Chondrocyte (in vitro differentiated cells): ENCODE data around the gene ZNF367. TPM values are rescaled to one million over a fixed set of nuclear protein-coding genes. Genes with fewer than 3 reads are reported as not detected.

ENCODE experiments used
- DNase-seq: peaks from one replicate; pipeline ENCODE4 v3.0.0; 2021; ENCODE audit warnings: mixed read lengths, low spot score
- H3K27ac Mint-ChIP-seq: one replicate; pipeline ENCODE4 v1.8.0; 2021; ENCODE audit warnings: mild to moderate bottlenecking, moderate library complexity, mixed read lengths; ENCODE audit not compliant: unreplicated experiment
- H3K27me3 Mint-ChIP-seq: 2 replicates; pipeline ENCODE4 v1.8.0; 2021; ENCODE audit warnings: low read depth, mixed read lengths
- H3K36me3 Mint-ChIP-seq: 2 replicates; pipeline ENCODE4 v1.8.0; 2021; ENCODE audit warnings: low read depth, mixed read lengths
- H3K4me1 Mint-ChIP-seq: 2 replicates; pipeline ENCODE4 v1.8.0; 2021; ENCODE audit warnings: low read depth, mild to moderate bottlenecking, mixed read lengths
- H3K4me3 Mint-ChIP-seq: one replicate; pipeline ENCODE4 v1.8.0; 2021; ENCODE audit warnings: mild to moderate bottlenecking, moderate library complexity, mixed read lengths; ENCODE audit not compliant: unreplicated experiment
- H3K9me3 Mint-ChIP-seq: 2 replicates; pipeline ENCODE4 v1.8.0; 2021; ENCODE audit warnings: low read depth, mixed read lengths
- total RNA-seq: library from RNA; stranded (reverse); gene quantifications from 3 replicates; pipeline ENCODE4 v1.2.1, GENCODE V29; 2021
- TF ChIP-seq, protein P1 (sequence below): fragments of 200-600 bp; sonication (generic); IDR thresholded peaks from 2 replicates; pipeline ENCODE4 v1.5.0; 2021; ENCODE audit warnings: antibody characterized with exemption, mild to moderate bottlenecking, moderate library complexity

The ZNF367 gene
- total RNA-seq, 1 donor from 2014 or later = 1.7 TPM

DNA sequence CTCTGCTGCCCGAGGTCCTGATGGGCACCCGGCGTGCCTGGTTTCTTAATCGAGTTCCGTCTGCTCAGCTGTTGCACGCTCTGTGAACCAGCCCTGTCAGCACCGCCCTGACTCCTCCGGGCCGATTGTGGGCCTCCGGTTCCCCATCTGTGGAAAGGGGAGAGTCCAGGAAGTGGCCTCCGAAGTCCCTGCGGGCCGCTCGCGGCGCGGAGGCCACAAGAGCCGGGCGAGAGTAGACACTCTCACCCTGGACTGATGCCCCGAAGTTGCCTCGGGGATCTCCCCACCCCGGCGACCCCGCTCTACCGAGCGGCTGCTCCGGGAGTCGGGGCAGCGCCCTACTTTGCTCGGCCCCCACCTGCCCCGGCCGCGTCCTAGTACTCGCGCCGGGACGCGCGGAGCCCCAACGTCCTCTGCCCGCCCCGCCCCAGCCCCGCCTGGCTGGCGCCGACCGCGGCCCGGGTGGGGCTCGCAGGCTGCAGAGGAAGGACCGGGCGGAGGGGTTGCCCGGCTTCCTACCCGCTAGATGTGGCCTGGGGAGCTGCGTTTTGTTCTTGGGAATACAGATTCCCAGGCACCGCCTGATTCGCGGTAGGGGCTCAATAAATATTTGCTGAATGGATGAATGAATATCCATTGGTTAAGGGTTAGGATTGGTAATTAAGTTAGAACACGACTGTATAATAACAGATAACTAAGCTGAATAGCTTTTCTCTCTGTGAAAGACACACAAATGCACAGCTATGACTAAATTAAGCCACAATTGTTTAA, 935 bp upstream of the ZNF367 start:
- H3K9me3 Mint-ChIP-seq = no peaks in the 10 kb centered on the region

DNA sequence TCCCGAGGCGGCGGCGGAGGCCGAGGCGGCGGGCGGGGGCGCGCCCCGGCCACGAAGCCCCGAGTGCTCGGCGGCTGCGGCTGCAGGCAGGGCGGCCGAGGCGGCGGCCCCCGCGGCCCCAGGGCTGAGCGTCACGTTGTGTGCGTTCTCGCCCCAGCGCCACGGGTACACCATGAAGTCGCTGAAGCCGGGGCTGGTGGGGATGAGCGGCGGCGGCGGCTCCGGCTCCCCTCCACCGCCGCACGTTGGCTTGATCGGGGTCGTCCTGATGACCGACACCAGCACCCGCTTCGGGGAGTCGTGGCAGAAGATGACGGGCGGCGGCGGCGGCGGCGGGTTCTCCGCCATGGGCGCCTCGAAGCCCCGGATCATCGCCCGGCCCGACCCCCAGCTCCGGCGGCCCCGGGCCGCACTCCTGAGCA, 498 bp downstream of the ZNF367 start:
- no peaks in the 10 kb centered on the region for H3K9me3 Mint-ChIP-seq
- H3K27ac Mint-ChIP-seq = peak overlapping the region; percentile 89
- TF ChIP-seq, protein P1, sequence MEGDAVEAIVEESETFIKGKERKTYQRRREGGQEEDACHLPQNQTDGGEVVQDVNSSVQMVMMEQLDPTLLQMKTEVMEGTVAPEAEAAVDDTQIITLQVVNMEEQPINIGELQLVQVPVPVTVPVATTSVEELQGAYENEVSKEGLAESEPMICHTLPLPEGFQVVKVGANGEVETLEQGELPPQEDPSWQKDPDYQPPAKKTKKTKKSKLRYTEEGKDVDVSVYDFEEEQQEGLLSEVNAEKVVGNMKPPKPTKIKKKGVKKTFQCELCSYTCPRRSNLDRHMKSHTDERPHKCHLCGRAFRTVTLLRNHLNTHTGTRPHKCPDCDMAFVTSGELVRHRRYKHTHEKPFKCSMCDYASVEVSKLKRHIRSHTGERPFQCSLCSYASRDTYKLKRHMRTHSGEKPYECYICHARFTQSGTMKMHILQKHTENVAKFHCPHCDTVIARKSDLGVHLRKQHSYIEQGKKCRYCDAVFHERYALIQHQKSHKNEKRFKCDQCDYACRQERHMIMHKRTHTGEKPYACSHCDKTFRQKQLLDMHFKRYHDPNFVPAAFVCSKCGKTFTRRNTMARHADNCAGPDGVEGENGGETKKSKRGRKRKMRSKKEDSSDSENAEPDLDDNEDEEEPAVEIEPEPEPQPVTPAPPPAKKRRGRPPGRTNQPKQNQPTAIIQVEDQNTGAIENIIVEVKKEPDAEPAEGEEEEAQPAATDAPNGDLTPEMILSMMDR = no peak
- no peaks in the 10 kb centered on the region for H3K36me3 Mint-ChIP-seq
- no peaks in the 10 kb centered on the region for H3K27me3 Mint-ChIP-seq
- peaks cover 28% of the 10 kb centered on the region for H3K4me1 Mint-ChIP-seq
- DNase-seq = no peak
- H3K4me3 Mint-ChIP-seq = peak overlapping the region; percentile 72

More for the DNA sequence above, 935 bp upstream of the ZNF367 start:
- Mint-ChIP-seq H3K27ac (peak overlapping the region; percentile 96), H3K4me1 (peaks cover 28% of the 10 kb centered on the region), H3K4me3 (peak overlapping the region; percentile 87), H3K36me3 (no peaks in the 10 kb centered on the region), H3K27me3 (no peaks in the 10 kb centered on the region)
- DNase-seq = peak; percentile 93
- TF ChIP-seq, protein P1 = no peak

DNA sequence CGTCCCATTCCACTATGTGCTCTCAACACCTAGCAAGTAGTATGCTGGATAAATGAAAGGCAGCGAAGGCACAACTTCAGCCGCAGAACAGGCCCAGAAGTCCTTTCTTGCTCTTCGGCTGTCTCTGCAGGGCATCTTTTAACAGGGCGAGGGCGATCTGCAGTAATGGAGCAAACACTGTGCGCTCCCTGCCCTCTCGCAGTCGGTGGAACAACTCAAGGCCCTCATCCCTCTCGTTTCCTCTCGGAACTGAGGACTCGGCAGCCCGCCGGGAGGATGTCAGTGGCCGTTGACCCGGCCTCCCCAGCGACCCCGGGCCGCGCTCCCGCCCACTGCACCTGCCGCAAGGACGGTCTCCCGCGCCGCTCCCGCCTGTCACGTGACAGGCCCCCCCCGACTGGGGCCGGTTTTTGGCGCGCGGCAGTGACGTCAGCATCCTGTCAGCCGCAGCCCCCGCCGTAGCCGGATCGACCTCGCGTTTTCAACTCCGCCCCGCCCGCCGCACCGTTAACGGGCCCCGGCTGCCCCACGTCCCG, 1.1 kb downstream of the ZNF367 start:
- Mint-ChIP-seq H3K27me3 (no peaks in the 10 kb centered on the region), H3K27ac (peak overlapping the region; percentile 89)
- TF ChIP-seq, protein P1 = peak; percentile 63

DNA sequence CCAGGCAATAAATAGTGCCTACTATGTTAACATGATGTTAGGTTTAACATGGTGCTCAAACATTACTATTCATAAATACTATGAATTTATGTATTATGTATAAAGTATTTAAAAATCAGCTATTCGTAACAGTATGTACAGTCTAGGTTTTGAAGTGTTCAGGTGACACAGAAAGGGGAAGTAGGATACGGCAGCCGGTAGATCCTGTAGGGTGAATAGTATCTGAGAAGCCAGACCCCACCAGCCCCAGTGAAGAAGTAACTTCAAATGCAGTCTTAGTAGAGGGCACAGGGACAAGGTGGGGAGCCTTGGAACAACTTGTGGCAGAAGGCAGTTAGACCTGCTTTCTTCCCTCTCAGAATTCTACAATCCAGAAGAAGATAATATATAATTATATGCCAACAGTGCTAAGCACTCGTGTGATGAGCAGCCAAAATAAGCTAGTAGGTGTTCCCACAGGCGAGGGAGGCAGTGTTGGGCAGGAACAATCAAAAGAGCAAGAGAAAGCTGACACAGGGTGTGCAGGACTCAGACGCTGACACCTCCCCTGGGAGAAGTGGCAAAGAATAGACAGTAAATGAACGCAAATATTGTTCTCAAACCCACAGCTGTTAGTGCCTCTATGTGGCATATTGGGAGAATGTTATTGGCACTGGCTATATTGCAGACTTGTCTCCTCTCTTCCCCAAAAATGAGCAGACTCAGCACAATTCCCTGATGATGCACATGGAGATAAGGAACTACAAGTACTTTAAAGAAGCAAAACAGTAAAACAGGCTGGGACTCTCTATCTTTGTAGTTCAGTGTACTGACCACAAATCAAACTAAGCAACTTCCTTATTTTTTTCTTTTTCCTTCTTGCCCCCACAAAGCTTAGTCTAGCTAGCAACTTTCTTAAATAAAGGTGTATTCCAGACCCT, 4.6 kb downstream of the ZNF367 start:
- H3K9me3 Mint-ChIP-seq = no peaks in the 10 kb centered on the region
- DNase-seq = no peak
- no peaks in the 10 kb centered on the region for H3K27me3 Mint-ChIP-seq
- peaks cover 6% of the 10 kb centered on the region for H3K4me1 Mint-ChIP-seq
- H3K4me3 Mint-ChIP-seq = no peak overlapping the region
- TF ChIP-seq, protein P1 = no peak
- H3K36me3 Mint-ChIP-seq = no peaks in the 10 kb centered on the region
- no peak overlapping the region for H3K27ac Mint-ChIP-seq

More for the DNA sequence above, 1.1 kb downstream of the ZNF367 start:
- Mint-ChIP-seq H3K36me3 (no peaks in the 10 kb centered on the region), H3K4me1 (peaks cover 28% of the 10 kb centered on the region), H3K9me3 (no peaks in the 10 kb centered on the region), H3K4me3 (peak overlapping the region; percentile 86)
- no peak for DNase-seq
